CD8-positive, alpha-beta memory T cell (primary cell): ENCODE measurements around the gene SLC30A4. TPM values are rescaled to one million over a fixed set of nuclear protein-coding genes. Genes with fewer than 3 reads are reported as not detected.

Source experiments
- CTCF ChIA-PET: fragments of 350-600 bp; sonication (Branson Sonifier 250); formaldehyde crosslinking; loops from one replicate; lab custom pipeline; 2021; ENCODE audit warnings: antibody characterized with exemption; lab: Charles Lee
- POLR2A ChIA-PET: fragments of 350-600 bp; sonication (Branson Sonifier 250); formaldehyde crosslinking; loops from one replicate; lab custom pipeline; 2021; ENCODE audit warnings: antibody characterized with exemption; lab: Charles Lee
- DNase-seq, 5 donors: peaks; one replicate each; pipeline versions ENCODE4 v3.0.0 to v3.0.0-alpha.2; 2020 to 2022; ENCODE audit warnings: mixed read lengths in 1 of 5
- H3K27ac ChIP-seq: one replicate; pipeline ENCODE4 v1.7.0; 2013; ENCODE audit warnings: low read depth, mild to moderate bottlenecking, low read length, moderate library complexity
- H3K27me3 ChIP-seq: 2 replicates; pipeline ENCODE4 v1.7.0; 2013; ENCODE audit warnings: low read length, mild to moderate bottlenecking; ENCODE audit not compliant: insufficient read depth, poor library complexity, severe bottlenecking
- H3K36me3 ChIP-seq: 2 replicates; pipeline ENCODE4 v1.7.0; 2013; ENCODE audit warnings: mild to moderate bottlenecking, low read length, moderate library complexity; ENCODE audit not compliant: insufficient read depth
- H3K4me1 ChIP-seq: 2 replicates; pipeline ENCODE4 v1.7.0; 2013; ENCODE audit warnings: mild to moderate bottlenecking, low read length, moderate library complexity; ENCODE audit not compliant: insufficient read depth
- H3K4me3 ChIP-seq: 2 replicates; pipeline ENCODE4 v1.7.0; 2013; ENCODE audit warnings: mild to moderate bottlenecking, low read length
- H3K9me3 ChIP-seq: 2 replicates; pipeline ENCODE4 v1.7.0; 2013; ENCODE audit warnings: mild to moderate bottlenecking, low read length
- H3K27ac Mint-ChIP-seq, 8 donors: one replicate each; pipeline ENCODE4 v1.8.0; 2020 to 2021; ENCODE audit warnings: mixed read lengths in 8 of 8, mild to moderate bottlenecking in 6 of 8, inconsistent platforms in 3 of 8, moderate library complexity in 3 of 8
- H3K27me3 Mint-ChIP-seq, 2 donors: one replicate each; pipeline ENCODE4 v1.8.0; 2020 to 2021; ENCODE audit warnings: mixed read lengths in 2 of 2, mild to moderate bottlenecking in 1 of 2, moderate library complexity in 1 of 2
- H3K36me3 Mint-ChIP-seq, 3 donors: one replicate each; pipeline ENCODE4 v1.8.0; 2020 to 2021; ENCODE audit warnings: mixed read lengths in 3 of 3, inconsistent platforms in 1 of 3, mild to moderate bottlenecking in 1 of 3
- H3K4me1 Mint-ChIP-seq, 3 donors: one replicate each; pipeline ENCODE4 v1.8.0; 2020 to 2021; ENCODE audit warnings: mixed read lengths in 3 of 3, inconsistent platforms in 1 of 3, mild to moderate bottlenecking in 1 of 3
- H3K4me3 Mint-ChIP-seq, 7 donors: one replicate each; pipeline ENCODE4 v1.8.0; 2020 to 2021; ENCODE audit warnings: mixed read lengths in 7 of 7, mild to moderate bottlenecking in 6 of 7, moderate library complexity in 4 of 7, inconsistent platforms in 2 of 7
- H3K9me3 Mint-ChIP-seq, 5 donors: one replicate each; pipeline ENCODE4 v1.8.0; 2020 to 2022; ENCODE audit warnings: mixed read lengths in 5 of 5, mild to moderate bottlenecking in 3 of 5, moderate library complexity in 2 of 5, inconsistent platforms in 1 of 5
- polyA plus RNA-seq: library from polyadenylated mRNA; unstranded; fragments of 300-500 nt; fragmentation: Illumina TruSeq; gene quantifications from one replicate; pipeline ENCODE4 v1.2.3, GENCODE V29; 2021
- total RNA-seq, 2 experiments: library from RNA; stranded (reverse); gene quantifications; one replicate each; pipeline ENCODE4 v1.2.3, GENCODE V29; 2021

SLC30A4 gene
- total and polyA plus RNA-seq, 3 experiments from 2014 or later = 3.1 to 3.3 (median 3.1) TPM

DNA sequence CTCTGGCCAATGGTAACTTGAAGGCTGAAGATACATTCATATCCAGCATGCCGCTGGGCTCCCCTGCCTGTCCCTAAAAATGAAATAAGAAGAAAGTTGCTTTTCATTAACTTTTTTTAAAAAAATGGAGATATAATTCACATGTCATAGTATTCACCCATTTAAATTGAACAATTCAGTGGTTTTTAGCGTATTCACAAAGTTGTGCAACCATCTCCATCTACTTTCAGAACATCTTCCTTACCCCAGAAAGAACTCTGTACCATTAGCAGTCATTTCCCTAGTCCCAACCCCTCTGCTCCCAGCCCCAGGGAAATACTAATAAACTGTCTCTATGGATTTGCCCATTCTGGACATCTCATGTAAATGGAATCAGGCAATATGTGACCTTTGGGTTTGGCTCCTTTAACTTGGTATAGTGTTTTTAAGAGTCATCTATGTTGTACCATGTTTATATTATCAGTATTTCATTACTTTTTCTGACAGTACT is 88.4 kb downstream of the SLC30A4 start:
- Histone ChIP-seq H3K4me3 (no peak overlapping the region), H3K4me1 (no peaks in the 10 kb centered on the region), H3K36me3 (no peaks in the 10 kb centered on the region), H3K9me3 (no peaks in the 10 kb centered on the region), H3K27ac (no peak overlapping the region), H3K27me3 (no peaks in the 10 kb centered on the region)
- POLR2A ChIA-PET = no interaction called here
- DNase-seq = no peak
- H3K9me3 Mint-ChIP-seq = no peaks in the 10 kb centered on the region
- CTCF ChIA-PET = no interaction called here
- H3K4me3 Mint-ChIP-seq = no peak overlapping the region
- H3K27ac Mint-ChIP-seq = peak overlapping the region in 1 of 8 donors; percentile 7
- H3K27me3 Mint-ChIP-seq = peaks cover 1 to 3% of the 10 kb centered on the region in 2 donors
- no peaks in the 10 kb centered on the region for H3K36me3 Mint-ChIP-seq
- H3K4me1 Mint-ChIP-seq = peaks cover 5% of the 10 kb centered on the region in 3 donors

DNA sequence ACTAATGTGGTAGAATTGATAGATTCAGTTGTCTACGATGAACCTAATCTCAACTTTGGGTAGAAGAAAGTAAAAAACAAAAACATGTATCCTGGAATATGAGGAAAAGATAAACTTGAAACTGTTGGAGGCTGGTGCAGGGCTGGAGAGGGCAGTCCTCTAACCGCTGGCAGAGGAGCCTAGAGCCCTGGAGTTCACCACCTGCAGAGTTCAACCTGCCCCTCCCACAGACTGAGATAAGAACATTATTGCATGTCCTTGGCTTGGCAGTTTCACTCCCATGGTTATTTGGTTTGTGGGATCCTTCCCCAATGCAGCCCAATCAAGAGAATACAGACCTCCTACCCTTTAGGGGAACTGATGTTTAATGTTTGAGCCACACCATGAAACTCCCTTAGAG is 91.0 kb downstream of the SLC30A4 start:
- Histone ChIP-seq H3K4me3 (no peak overlapping the region), H3K4me1 (no peaks in the 10 kb centered on the region), H3K27ac (no peak overlapping the region), H3K9me3 (no peaks in the 10 kb centered on the region), H3K36me3 (no peaks in the 10 kb centered on the region), H3K27me3 (no peaks in the 10 kb centered on the region)
- H3K9me3 Mint-ChIP-seq = no peaks in the 10 kb centered on the region
- peaks cover 1 to 3% of the 10 kb centered on the region in 2 donors for H3K27me3 Mint-ChIP-seq
- no peak overlapping the region for H3K4me3 Mint-ChIP-seq
- CTCF ChIA-PET = interaction anchor here (1.0 to 3.4 kb wide), 6 partner anchors 15 to 180 kb away, joined by 3 to 72 read pairs (median 7); no protein-coding TSS in a partner anchor
- POLR2A ChIA-PET = no interaction called here
- H3K4me1 Mint-ChIP-seq = peaks cover 5% of the 10 kb centered on the region in 3 donors
- DNase-seq = no peak
- peaks cover 0 to 2% (median 0%) of the 10 kb centered on the region in 3 donors for H3K36me3 Mint-ChIP-seq
- no peak overlapping the region for H3K27ac Mint-ChIP-seq

DNA sequence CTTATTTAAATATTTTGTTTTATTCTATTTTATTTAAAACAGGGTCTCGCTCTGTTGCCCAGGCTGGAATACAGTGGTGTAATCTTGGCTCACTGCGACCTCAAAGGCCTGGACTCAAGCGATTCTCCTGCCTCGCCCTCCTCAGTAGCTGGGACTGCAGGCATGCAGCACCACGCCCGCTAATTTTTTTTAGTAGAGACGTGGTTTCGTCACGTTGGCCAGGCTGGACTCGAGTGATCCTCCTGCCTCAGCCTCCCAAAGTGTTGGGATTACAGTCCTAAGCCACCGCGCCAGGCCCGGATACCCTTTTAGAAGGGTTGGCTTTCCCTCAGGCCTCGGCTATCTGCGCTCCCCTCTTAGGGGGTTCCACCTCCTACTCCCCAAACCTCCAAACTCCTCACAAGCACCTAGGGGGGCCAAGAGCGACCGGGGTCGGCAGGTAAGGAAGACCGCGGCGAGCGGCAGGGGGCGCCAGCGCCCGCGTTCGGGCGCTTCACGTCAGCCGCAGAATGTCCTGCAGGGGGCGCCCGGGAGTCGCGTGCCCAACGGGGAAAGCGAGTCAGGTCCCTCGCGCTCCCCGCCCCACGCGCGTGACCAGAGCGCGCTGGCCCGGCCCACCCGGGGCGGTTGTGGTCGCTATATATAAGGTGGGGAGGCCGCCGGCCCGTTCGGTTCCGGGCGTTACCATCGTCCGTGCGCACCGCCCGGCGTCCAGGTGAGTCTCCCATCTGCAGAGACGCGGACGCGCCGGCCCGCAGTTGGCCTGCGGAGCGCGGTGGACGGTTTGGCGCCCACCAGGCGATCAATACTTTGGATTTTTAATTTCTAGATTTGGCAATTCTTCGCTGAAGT is 92.4 kb downstream of the SLC30A4 start:
- Histone ChIP-seq H3K36me3 (no peaks in the 10 kb centered on the region), H3K4me3 (peak overlapping the region; percentile 34), H3K27me3 (no peaks in the 10 kb centered on the region), H3K4me1 (no peaks in the 10 kb centered on the region), H3K9me3 (no peaks in the 10 kb centered on the region), H3K27ac (no peak overlapping the region)
- Mint-ChIP-seq H3K36me3 (peaks cover 0 to 2% (median 0%) of the 10 kb centered on the region in 3 donors), H3K27ac (peak overlapping the region in 1 of 8 donors; percentile 78), H3K9me3 (no peaks in the 10 kb centered on the region), H3K4me3 (peak overlapping the region in 5 of 7 donors; percentile 62 to 73 (median 68)), H3K4me1 (peaks cover 5% of the 10 kb centered on the region in 3 donors), H3K27me3 (peaks cover 0 to 1% of the 10 kb centered on the region in 2 donors)
- ChIA-PET POLR2A (no interaction called here), CTCF (interaction anchor here (0.7 to 3.4 kb wide), 39 partner anchors 9 to 288 kb away, joined by 3 to 72 read pairs (median 4); partner anchors contain the start of gene BLOC1S6)
- DNase-seq = peak; percentile 77 to 90 (median 85)

Other genes with a start within 250 kb of the SLC30A4 start
- gene GATM, start 144.2 kb downstream of the SLC30A4 start, total RNA-seq = 1 to 10 TPM; 1.9 to 2.4 TPM
- gene GATM, start 144.2 kb downstream of the SLC30A4 start, polyA plus RNA-seq = 0.43 TPM
- gene BLOC1S6, start 64.6 kb upstream of the SLC30A4 start, total RNA-seq = 10 to 100 TPM; 50.9 to 56.7 TPM
- 50.0 TPM for gene BLOC1S6, start 64.6 kb upstream of the SLC30A4 start, polyA plus RNA-seq
- 10 to 100 TPM; 95.8 to 98.3 TPM for gene SQOR, start 112.3 kb upstream of the SLC30A4 start, total RNA-seq
- 105 TPM for gene SQOR, start 112.3 kb upstream of the SLC30A4 start, polyA plus RNA-seq